B cell (primary cell): ENCODE data around the gene ACOT11. TPM values are rescaled to one million over a fixed set of nuclear protein-coding genes. Genes with fewer than 3 reads are reported as not detected.

Source experiments
- ATAC-seq: fragments of 200-7000 bp; cut with Tn5 transposase; one replicate; pipeline ENCODE4 v1.10.0; 2021; ENCODE audit warnings: low read depth, mild to moderate bottlenecking, moderate number of reproducible peaks, moderate library complexity
- CTCF ChIA-PET: fragments of 350-600 bp; sonication (Branson Sonifier 250); formaldehyde crosslinking; loops from one replicate; lab custom pipeline; 2021; ENCODE audit warnings: antibody characterized with exemption, inconsistent platforms; lab: Charles Lee
- POLR2A ChIA-PET: fragments of 350-600 bp; sonication (Branson Sonifier 250); formaldehyde crosslinking; loops from one replicate; lab custom pipeline; 2021; ENCODE audit warnings: antibody characterized with exemption; lab: Charles Lee
- DNase-seq: peaks from one replicate; pipeline ENCODE4 v3.0.0; 2013
- H2AFZ ChIP-seq: 2 replicates; pipeline ENCODE4 v1.6.1; 2012; ENCODE audit warnings: mild to moderate bottlenecking, low read depth, low read length; ENCODE audit not compliant: insufficient read depth, poor library complexity, severe bottlenecking
- H3K27ac ChIP-seq, 2 donors: 1 replicate in 1 of 2; 2 replicates in 1 of 2; pipeline ENCODE4 v1.5.1; 2012 to 2013; ENCODE audit warnings: low read length in 2 of 2, mild to moderate bottlenecking in 2 of 2, moderate library complexity in 1 of 2
- H3K27me3 ChIP-seq, 4 experiments: fragments of 200-600 bp in 1 of 4; sonication (generic) in 1 of 4; replicated peaks in 1 of 4; 1 replicate in 2 of 4; 2 replicates in 2 of 4; pipeline versions ENCODE4 v1.6.1 to v1.7.0; 2013 to 2016; ENCODE audit warnings: low read length in 3 of 4, mild to moderate bottlenecking in 2 of 4, mixed read lengths in 1 of 4, moderate library complexity in 1 of 4; ENCODE audit not compliant: insufficient read depth in 4 of 4, control insufficient read depth in 3 of 4; ENCODE audit errors: control extremely low read depth in 1 of 4
- H3K36me3 ChIP-seq, 2 experiments: replicated peaks in 1 of 2; 1 replicate in 1 of 2; 2 replicates in 1 of 2; pipeline versions ENCODE4 v1.6.1 to v1.7.1; 2013; ENCODE audit warnings: low read length in 1 of 2; ENCODE audit not compliant: insufficient read depth in 2 of 2, control insufficient read depth in 1 of 2; ENCODE audit errors: control extremely low read depth in 1 of 2, extremely low read depth in 1 of 2
- H3K4me1 ChIP-seq, 2 donors: fragments of 200-600 bp in 1 of 2; sonication (generic) in 1 of 2; 1 replicate in 1 of 2; 2 replicates in 1 of 2; pipeline versions ENCODE4 v1.5.1 to v1.6.1; 2013 to 2017; ENCODE audit warnings: low read length in 2 of 2; ENCODE audit not compliant: control insufficient read depth in 2 of 2, insufficient read depth in 2 of 2
- H3K4me2 ChIP-seq: replicated peaks from 2 replicates; pipeline ENCODE3; 2012; ENCODE audit warnings: mild to moderate bottlenecking, low read depth, low read length; ENCODE audit not compliant: poor library complexity, severe bottlenecking
- H3K4me3 ChIP-seq, 5 experiments: fragments of 200-600 bp in 1 of 5; sonication (generic) in 1 of 5; 1 replicate in 3 of 5; 2 replicates in 2 of 5; pipeline versions ENCODE4 v1.5.1 to v1.7.0; 2011 to 2016; ENCODE audit warnings: low read length in 4 of 5, mild to moderate bottlenecking in 4 of 5, low read depth in 2 of 5, control low read depth in 1 of 5, moderate library complexity in 1 of 5; ENCODE audit not compliant: insufficient read depth in 1 of 5; ENCODE audit errors: control extremely low read depth in 1 of 5, extremely low read depth in 1 of 5
- H3K79me2 ChIP-seq: fragments of 200-600 bp; sonication (generic); one replicate; pipeline ENCODE4 v1.6.0; 2016; ENCODE audit warnings: low read length; ENCODE audit not compliant: control insufficient read depth, insufficient read depth
- H3K9ac ChIP-seq: fragments of 200-600 bp; sonication (generic); 2 replicates; pipeline ENCODE4 v1.6.1; 2017; ENCODE audit warnings: mild to moderate bottlenecking, low read length, moderate library complexity
- H3K9me3 ChIP-seq, 3 donors: one replicate each; pipeline versions ENCODE4 v1.6.1 to v1.7.1; 2013; ENCODE audit warnings: low read length in 2 of 3; ENCODE audit not compliant: control insufficient read depth in 2 of 3, insufficient read depth in 1 of 3; ENCODE audit errors: control extremely low read depth in 1 of 3
- H4K20me1 ChIP-seq: 2 replicates; pipeline ENCODE4 v1.6.0; 2012; ENCODE audit warnings: mild to moderate bottlenecking, low read length; ENCODE audit not compliant: insufficient read depth, control insufficient read depth, poor library complexity, severe bottlenecking
- H3K27ac Mint-ChIP-seq: one replicate; pipeline ENCODE4 v1.8.0; 2021; ENCODE audit warnings: mixed read lengths
- H3K27me3 Mint-ChIP-seq: one replicate; pipeline ENCODE4 v1.8.0; 2021; ENCODE audit warnings: mixed read lengths
- H3K4me1 Mint-ChIP-seq: one replicate; pipeline ENCODE4 v1.8.0; 2021; ENCODE audit warnings: mixed read lengths
- H3K4me3 Mint-ChIP-seq: one replicate; pipeline ENCODE4 v1.8.0; 2021; ENCODE audit warnings: mixed read lengths
- H3K9me3 Mint-ChIP-seq: one replicate; pipeline ENCODE4 v1.8.0; 2022; ENCODE audit warnings: mixed read lengths; ENCODE audit not compliant: insufficient read depth
- EZH2 ChIP-seq: IDR thresholded peaks from 2 replicates; pipeline ENCODE4 v1.6.1; 2012; ENCODE audit warnings: borderline replicate concordance, low read depth, mild to moderate bottlenecking, moderate library complexity, low read length; ENCODE audit not compliant: insufficient read depth, poor library complexity, severe bottlenecking
- WGBS: methylation state at CpG from one replicate; pipeline ENCODE4 v1.1.5; 2013; ENCODE audit warnings: missing lambda C conversion rate; ENCODE audit not compliant: insufficient coverage; 5-methylcytosine and 5-hydroxymethylcytosine counted together
- intact Hi-C: fragments of 100-400 bp; cut with micrococcal nuclease; formaldehyde crosslinking; loops from one replicate; pipeline ENCODE4 v1.10.0; 2022
- polyA plus RNA-seq: library from polyadenylated mRNA; depleted of rRNA; stranded (reverse); fragments of >200 nt; gene quantifications from 2 replicates; pipeline ENCODE4 v1.2.3, GENCODE V29; 2012
- total RNA-seq, 2 donors: library from RNA; stranded (reverse); fragments of 120-200 nt in 1 of 2; gene quantifications; 1 replicate in 1 of 2; 2 replicates in 1 of 2; pipeline versions ENCODE4 v1.2.3 to v1.2.4, GENCODE V29; 2013 to 2022
- TF ChIP-seq, protein P1 (sequence below): fragments of 200-600 bp; IDR thresholded peaks from one replicate; pipeline ENCODE4 v1.8.0; 2022; ENCODE audit warnings: antibody characterized with exemption, mild to moderate bottlenecking

Gene ACOT11
- total and polyA plus RNA-seq, 2 donors (not counting 1 experiment from before 2014, with no cell fraction given), result 0.03 to 0.07 TPM

DNA sequence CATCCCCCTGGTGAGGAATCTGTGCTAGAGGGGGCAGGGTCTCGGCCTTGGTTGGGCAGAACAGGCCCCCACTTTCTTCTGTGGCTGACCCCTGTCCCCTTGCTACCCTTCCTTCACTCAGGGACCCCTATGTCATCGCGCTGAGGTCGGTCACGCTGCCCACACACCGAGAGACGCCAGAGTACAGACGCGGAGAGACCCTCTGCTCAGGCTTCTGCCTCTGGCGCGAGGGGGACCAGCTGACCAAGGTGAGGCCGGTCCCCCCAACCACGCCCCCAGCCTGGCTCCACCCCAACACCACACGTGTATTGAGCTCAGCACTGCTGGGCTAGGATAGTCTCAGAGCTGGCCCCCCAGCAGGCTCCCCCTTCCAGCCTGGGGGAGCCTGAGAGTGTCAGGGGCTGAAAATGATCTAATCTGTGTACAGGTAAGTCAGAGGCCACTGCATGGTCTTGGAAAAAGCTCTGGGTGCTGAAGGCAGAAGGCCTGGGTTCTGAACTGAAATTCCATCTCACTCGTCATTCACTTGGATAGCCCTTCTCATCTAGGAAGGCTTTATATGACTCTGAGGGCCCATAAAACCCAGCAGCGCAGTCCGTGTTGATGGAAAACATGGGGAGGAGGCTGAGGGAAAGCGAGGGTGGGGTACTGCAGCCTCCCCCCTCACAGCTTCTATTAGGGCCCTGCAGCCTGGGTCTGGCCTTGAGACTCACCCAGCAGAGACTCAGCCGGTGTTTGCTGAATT is 60.0 kb downstream of the ACOT11 start:
- H3K4me1 Mint-ChIP-seq, result peaks cover 6% of the 10 kb centered on the region
- POLR2A ChIA-PET, result no interaction called here
- Histone ChIP-seq H3K4me3 (no peak overlapping the region), H4K20me1 (no peaks in the 10 kb centered on the region), H3K27ac (no peak overlapping the region), H3K4me2 (no peak overlapping the region), H3K27me3 (no peaks in the 10 kb centered on the region), H3K9ac (no peak overlapping the region), H3K36me3 (no peaks in the 10 kb centered on the region), H3K79me2 (no peaks in the 10 kb centered on the region), H3K9me3 (no peaks in the 10 kb centered on the region), H2AFZ (no peak overlapping the region), H3K4me1 (no peaks in the 10 kb centered on the region)
- 95% methylated on average over 15 of the region's 19 CpGs for WGBS
- intact Hi-C loops, result no loop called here
- ATAC-seq, result no peak
- no peak for DNase-seq
- no peak overlapping the region for H3K4me3 Mint-ChIP-seq
- TF ChIP-seq, protein P1, sequence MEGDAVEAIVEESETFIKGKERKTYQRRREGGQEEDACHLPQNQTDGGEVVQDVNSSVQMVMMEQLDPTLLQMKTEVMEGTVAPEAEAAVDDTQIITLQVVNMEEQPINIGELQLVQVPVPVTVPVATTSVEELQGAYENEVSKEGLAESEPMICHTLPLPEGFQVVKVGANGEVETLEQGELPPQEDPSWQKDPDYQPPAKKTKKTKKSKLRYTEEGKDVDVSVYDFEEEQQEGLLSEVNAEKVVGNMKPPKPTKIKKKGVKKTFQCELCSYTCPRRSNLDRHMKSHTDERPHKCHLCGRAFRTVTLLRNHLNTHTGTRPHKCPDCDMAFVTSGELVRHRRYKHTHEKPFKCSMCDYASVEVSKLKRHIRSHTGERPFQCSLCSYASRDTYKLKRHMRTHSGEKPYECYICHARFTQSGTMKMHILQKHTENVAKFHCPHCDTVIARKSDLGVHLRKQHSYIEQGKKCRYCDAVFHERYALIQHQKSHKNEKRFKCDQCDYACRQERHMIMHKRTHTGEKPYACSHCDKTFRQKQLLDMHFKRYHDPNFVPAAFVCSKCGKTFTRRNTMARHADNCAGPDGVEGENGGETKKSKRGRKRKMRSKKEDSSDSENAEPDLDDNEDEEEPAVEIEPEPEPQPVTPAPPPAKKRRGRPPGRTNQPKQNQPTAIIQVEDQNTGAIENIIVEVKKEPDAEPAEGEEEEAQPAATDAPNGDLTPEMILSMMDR, result no peak
- no peak for TF ChIP-seq EZH2
- CTCF ChIA-PET, result no interaction called here
- no peak overlapping the region for H3K27ac Mint-ChIP-seq
- no peaks in the 10 kb centered on the region for H3K9me3 Mint-ChIP-seq
- H3K27me3 Mint-ChIP-seq, result no peaks in the 10 kb centered on the region

DNA sequence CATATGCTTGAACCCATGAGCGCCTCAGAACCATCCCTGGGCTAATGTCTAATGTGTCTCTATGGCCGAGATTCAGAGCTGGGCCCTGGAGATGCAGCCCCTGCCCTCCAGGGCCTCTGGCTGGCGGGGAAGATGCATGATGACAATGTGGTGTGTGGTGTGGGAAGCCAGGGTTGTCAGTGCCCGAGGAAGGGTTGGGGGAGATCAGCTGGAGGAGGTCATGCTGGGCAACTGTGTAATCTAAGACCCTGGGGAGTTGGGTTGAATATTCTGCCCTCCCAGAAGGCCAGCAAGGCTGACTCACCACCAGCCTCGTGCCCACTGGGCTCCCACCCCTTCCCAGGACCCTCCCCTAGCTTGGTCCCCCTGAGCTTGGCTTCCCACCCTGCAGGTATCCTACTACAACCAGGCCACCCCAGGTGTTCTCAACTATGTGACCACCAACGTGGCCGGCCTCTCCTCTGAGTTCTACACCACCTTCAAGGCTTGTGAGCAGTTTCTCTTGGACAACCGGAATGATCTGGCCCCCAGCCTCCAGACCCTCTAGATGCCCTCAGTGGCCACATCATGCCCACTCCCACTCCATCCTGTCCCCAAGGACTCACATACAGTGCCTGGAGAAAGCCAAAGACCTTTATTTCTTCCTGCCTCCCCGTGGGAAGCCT is 60.7 kb downstream of the ACOT11 start:
- no peaks in the 10 kb centered on the region for H4K20me1 ChIP-seq
- intact Hi-C loops, result no loop called here
- CTCF ChIA-PET, result no interaction called here
- H3K9me3 Mint-ChIP-seq, result no peaks in the 10 kb centered on the region
- H3K9me3 ChIP-seq, result no peaks in the 10 kb centered on the region
- ATAC-seq, result no peak
- TF ChIP-seq EZH2, result no peak
- TF ChIP-seq, protein P1, result no peak
- no peaks in the 10 kb centered on the region for H3K36me3 ChIP-seq
- no peak overlapping the region for H3K4me3 Mint-ChIP-seq
- H3K27ac ChIP-seq, result no peak overlapping the region
- no peaks in the 10 kb centered on the region for H3K4me1 ChIP-seq
- POLR2A ChIA-PET, result no interaction called here
- no peaks in the 10 kb centered on the region for H3K27me3 Mint-ChIP-seq
- no peaks in the 10 kb centered on the region for H3K27me3 ChIP-seq
- H3K4me1 Mint-ChIP-seq, result peaks cover 6% of the 10 kb centered on the region
- no peak overlapping the region for H3K4me3 ChIP-seq
- no peak for DNase-seq
- no peak overlapping the region for H3K4me2 ChIP-seq
- no peak overlapping the region for H3K9ac ChIP-seq
- H3K79me2 ChIP-seq, result no peaks in the 10 kb centered on the region
- H3K27ac Mint-ChIP-seq, result no peak overlapping the region
- 78% methylated on average over 8 of the region's 9 CpGs for WGBS
- H2AFZ ChIP-seq, result no peak overlapping the region
